Measurements from ENCODE around the gene RBM15B. TPM values are rescaled to one million over a fixed set of nuclear protein-coding genes. Genes with fewer than 3 reads are reported as not detected.

RBM15B gene
- total RNA-seq: 68.3 to 68.8 TPM (median 68.7 TPM) in 3 replicates

- Mint-ChIP-seq H3K4me1 (peaks cover 65% of the 10 kb centered on the region), H3K4me3 (peak within 1 kb of the TSS; percentile 78), H3K9me3 (no peaks in the 10 kb centered on the region), H3K36me3 (peaks cover 25% of the 10 kb centered on the region), H3K27ac (peak within 1 kb of the TSS; percentile 94), H3K27me3 (ENCODE audit: low read depth) (no peaks in the 10 kb centered on the region)
- TF ChIP-seq CTCF (IDR thresholded peaks at IDR 0.05; ENCODE audit: unreplicated experiment): peak; percentile 68
- DNase-seq (ENCODE audit: low spot score in 2 of 2, unreplicated experiment in 2 of 2): peak; percentile 95 to 98
These were observed at the start of gene RBM15B for GRCh38 chr3:51391075-51391565. RBM15B (plus strand) TSS chr3:51391285; CDS start chr3:51391400, 115 bp downstream.

GRCh38 chr3:51343918-51344687 lies 47.0 kb upstream of the RBM15B start:
- peaks cover 13% of the 10 kb centered on the region for H3K4me1 Mint-ChIP-seq
- no peaks in the 10 kb centered on the region for H3K27me3 Mint-ChIP-seq (ENCODE audit: low read depth)
- TF ChIP-seq CTCF (IDR thresholded peaks at IDR 0.05; ENCODE audit: unreplicated experiment): no peak
- peaks cover 1% of the 10 kb centered on the region for H3K36me3 Mint-ChIP-seq
- H3K9me3 Mint-ChIP-seq: no peaks in the 10 kb centered on the region
- no peak overlapping the region for H3K4me3 Mint-ChIP-seq
- no peak for DNase-seq (ENCODE audit: low spot score in 2 of 2, unreplicated experiment in 2 of 2)
- no peak overlapping the region for H3K27ac Mint-ChIP-seq

GRCh38 chr3:51350751-51351150 lies 40.3 kb upstream of the RBM15B start:
- Mint-ChIP-seq H3K27ac (no peak overlapping the region), H3K4me3 (no peak overlapping the region), H3K9me3 (no peaks in the 10 kb centered on the region), H3K4me1 (no peaks in the 10 kb centered on the region), H3K27me3 (ENCODE audit: low read depth) (no peaks in the 10 kb centered on the region), H3K36me3 (no peaks in the 10 kb centered on the region)
- no peak for TF ChIP-seq CTCF (IDR thresholded peaks at IDR 0.05; ENCODE audit: unreplicated experiment)
- DNase-seq (ENCODE audit: low spot score in 2 of 2, unreplicated experiment in 2 of 2): no peak

GRCh38 chr3:51353131-51353530 lies 38.0 kb upstream of the RBM15B start:
- no peak overlapping the region for H3K27ac Mint-ChIP-seq
- H3K36me3 Mint-ChIP-seq: peaks cover 3% of the 10 kb centered on the region
- no peak for TF ChIP-seq CTCF (IDR thresholded peaks at IDR 0.05; ENCODE audit: unreplicated experiment)
- H3K4me1 Mint-ChIP-seq: no peaks in the 10 kb centered on the region
- H3K27me3 Mint-ChIP-seq (ENCODE audit: low read depth): no peaks in the 10 kb centered on the region
- no peak overlapping the region for H3K4me3 Mint-ChIP-seq
- DNase-seq (ENCODE audit: low spot score in 2 of 2, unreplicated experiment in 2 of 2): no peak
- no peaks in the 10 kb centered on the region for H3K9me3 Mint-ChIP-seq

GRCh38 chr3:51353691-51354090 lies 37.4 kb upstream of the RBM15B start:
- H3K9me3 Mint-ChIP-seq: no peaks in the 10 kb centered on the region
- peaks cover 3% of the 10 kb centered on the region for H3K36me3 Mint-ChIP-seq
- no peaks in the 10 kb centered on the region for H3K4me1 Mint-ChIP-seq
- no peaks in the 10 kb centered on the region for H3K27me3 Mint-ChIP-seq (ENCODE audit: low read depth)
- TF ChIP-seq CTCF (IDR thresholded peaks at IDR 0.05; ENCODE audit: unreplicated experiment): no peak
- H3K27ac Mint-ChIP-seq: no peak overlapping the region
- DNase-seq (ENCODE audit: low spot score in 2 of 2, unreplicated experiment in 2 of 2): no peak
- no peak overlapping the region for H3K4me3 Mint-ChIP-seq

Measured in mesothelial cell of epicardium (in vitro differentiated cells).